Kasumi-1 (cell line): ENCODE data around the gene ACSM5.
"Not testable (repeated sequence)": the region's sequence is repeated elsewhere in the genome, so short reads cannot be mapped to it uniquely, and the experiment has no call there.

Experiments used
- DNase-seq, 2 experiments: peaks; one replicate each; lab custom pipeline; 2025; lab: John Stamatoyannopoulos, UW

ACSM5 gene

GRCh38 chr16:20451364-20451763, 42.0 kb downstream of the ACSM5 start, which contains the start of gene ACSM2A:
ACSM2A (plus strand) TSS chr16:20451521; CDS start chr16:20460115, 8,594 bp downstream.
- DNase-seq: not testable (repeated sequence)

DNA sequence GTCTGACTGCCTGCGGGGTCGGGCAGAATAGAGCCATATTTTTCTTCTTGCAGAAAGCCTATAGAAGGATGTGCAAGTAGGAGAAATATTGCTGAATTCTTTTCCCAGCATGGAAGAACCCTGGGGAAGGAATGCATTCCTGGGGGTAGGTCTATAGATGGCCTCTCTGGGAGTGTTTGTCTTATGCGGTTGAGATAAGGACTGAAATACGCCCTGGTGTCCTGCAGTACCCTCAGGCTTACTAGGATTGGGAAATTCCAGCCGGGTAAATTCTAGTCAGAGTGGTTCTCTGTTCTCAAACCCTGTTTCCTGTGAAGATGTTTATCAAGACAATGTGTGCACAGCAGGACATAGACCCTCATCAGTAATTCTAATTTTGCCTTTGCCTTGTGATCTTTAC, 44.3 kb downstream of the ACSM5 start:
- not testable (repeated sequence) for DNase-seq

DNA sequence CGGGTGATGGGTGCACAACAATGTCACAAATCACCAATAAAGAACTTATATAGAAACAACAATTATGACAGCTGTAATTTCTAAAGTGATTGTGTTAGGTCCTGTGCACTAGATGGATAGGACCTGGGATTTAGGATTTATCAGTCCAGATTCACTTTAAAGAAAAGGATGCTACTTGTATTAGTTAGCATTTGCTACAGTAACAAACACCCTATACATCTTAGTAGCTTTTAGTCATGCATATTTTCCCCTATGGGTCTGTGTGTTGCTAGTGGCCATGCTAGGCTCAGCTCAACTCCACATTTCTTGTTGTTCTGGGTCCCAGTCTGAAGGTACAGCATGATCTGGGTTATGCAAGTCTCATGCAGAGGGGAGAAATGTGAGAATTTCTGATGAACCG, 49.9 kb downstream of the ACSM5 start:
- DNase-seq: not testable (repeated sequence)

GRCh38 chr16:20460313-20460712, 51.0 kb downstream of the ACSM5 start:
- not testable (repeated sequence) for DNase-seq

DNA sequence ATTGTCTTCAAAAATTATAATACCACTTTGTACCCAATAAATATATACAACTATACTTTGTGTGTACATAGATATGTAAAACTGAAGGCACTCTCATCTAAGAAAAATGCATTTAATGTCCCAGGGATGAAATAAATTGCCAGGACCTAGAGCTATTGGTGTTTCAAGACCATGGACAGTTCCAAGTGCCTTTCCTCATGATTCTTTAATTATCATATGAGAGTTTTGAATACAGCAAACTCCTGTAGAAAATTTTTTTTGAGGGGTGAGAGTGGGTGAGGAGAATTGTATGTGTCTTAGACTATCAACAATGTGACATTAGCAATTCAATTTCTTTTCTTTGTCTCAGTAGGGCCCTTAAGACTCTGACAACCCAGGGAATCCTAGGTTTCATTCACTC, 59.6 kb downstream of the ACSM5 start:
- DNase-seq: not testable (repeated sequence)

GRCh38 chr16:20469930-20470329, 60.6 kb downstream of the ACSM5 start:
- not testable (repeated sequence) for DNase-seq

DNA sequence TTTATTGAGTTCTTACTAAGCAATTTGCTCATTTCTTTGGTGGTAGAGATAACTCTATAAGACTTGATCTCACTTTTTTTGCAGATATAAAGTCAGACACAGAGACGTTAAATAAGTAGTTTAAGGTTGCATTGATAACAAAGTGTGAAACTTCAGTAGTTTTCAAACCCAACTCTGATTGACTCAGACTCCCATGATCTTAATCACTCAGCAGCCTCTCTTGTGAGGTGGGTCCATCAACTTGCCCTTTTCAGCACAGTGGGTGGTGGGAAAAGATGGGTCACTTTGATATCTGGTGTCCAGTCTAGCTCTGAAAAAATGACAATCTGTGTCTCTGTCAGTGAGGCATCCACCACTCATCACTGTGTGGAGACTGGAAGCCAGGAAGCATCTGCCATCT, 61.4 kb downstream of the ACSM5 start:
- not testable (repeated sequence) for DNase-seq

GRCh38 chr16:20477188-20477744, 67.9 kb downstream of the ACSM5 start:
- DNase-seq: not testable (repeated sequence)

DNA sequence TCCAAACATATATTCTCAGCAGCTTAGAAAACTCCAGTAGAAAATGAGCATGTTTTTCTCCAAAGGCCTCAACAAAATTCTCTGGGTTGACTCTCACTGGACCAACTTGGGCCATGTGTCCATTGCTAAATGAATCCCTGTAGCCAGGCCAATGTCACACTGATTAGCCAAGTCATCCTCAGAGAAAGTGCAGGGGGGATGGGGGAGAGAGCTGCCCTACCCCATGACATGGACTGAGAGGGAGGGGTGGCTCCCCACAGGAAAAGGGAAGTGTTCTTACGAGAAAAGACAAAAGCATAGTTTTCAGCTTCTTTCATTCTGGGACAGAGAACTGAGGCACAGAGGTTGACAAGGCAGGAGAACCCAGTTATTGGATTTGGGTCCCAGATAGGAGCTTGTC, 74.7 kb downstream of the ACSM5 start:
- not testable (repeated sequence) for DNase-seq

DNA sequence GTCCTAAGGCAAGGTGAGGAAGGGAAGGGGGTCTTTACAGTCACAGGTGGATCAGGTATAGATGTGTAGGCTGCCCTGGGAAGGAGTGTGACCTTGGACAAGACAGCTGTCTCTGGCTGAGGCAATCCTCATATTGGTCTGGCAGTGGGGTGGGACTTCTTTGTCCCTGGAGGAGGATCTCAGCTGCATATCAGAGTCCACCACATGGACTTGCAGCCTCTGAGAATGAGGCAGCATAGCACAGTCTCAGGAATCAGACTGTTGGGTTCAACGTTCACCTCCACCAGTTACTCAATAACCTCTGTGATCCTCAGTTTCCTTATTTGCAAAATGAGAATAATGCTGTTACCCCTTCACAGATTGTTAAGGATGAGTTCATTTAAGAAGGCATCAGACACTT, 75.4 kb downstream of the ACSM5 start:
- DNase-seq: no peak

GRCh38 chr16:20485408-20485807, 76.1 kb downstream of the ACSM5 start:
- no peak for DNase-seq
